K562 (cell line): Measurements from ENCODE around the gene ZNF490. TPM values are rescaled to one million over a fixed set of nuclear protein-coding genes. Genes with fewer than 3 reads are reported as not detected.

Experiments used
- DIDO1 ChIP-seq: fragments of 450-650 bp; IDR thresholded peaks from 2 replicates; pipeline ENCODE4 v1.6.1; 2016; ENCODE audit warnings: low read depth, missing biosample characterization, missing genetic modification characterization
- ETV6 ChIP-seq, 3 experiments: fragments of 150-350 bp in 1 of 3; sonication (generic) in 1 of 3; formaldehyde crosslinking in 1 of 3; IDR thresholded peaks; 2 replicates each; pipeline versions ENCODE4 v1.6.1 to v1.8.0; 2014 to 2022; ENCODE audit warnings: borderline replicate concordance in 2 of 3, low read depth in 2 of 3, antibody characterized with exemption in 1 of 3, low read length in 1 of 3, mild to moderate bottlenecking in 1 of 3, missing genetic modification reagents in 1 of 3
- JUND ChIP-seq, 2 experiments: IDR thresholded peaks; 2 replicates in 1 of 2; 3 replicates in 1 of 2; pipeline ENCODE4 v1.6.1; 2011; ENCODE audit warnings: borderline replicate concordance in 2 of 2, low read depth in 2 of 2, low read length in 2 of 2, improper control_type of control experiment in 1 of 2, missing biosample characterization in 1 of 2, missing genetic modification characterization in 1 of 2, missing genetic modification reagents in 1 of 2
- MCM2 ChIP-seq: fragments of 450-650 bp; IDR thresholded peaks from 2 replicates; pipeline ENCODE4 v1.6.1; 2017; ENCODE audit warnings: low read depth, mild to moderate bottlenecking
- MXI1 ChIP-seq: IDR thresholded peaks from 2 replicates; pipeline ENCODE4 v1.6.1; 2011; ENCODE audit warnings: low read depth, mild to moderate bottlenecking, improper control_type of control experiment, low read length
- NFXL1 ChIP-seq: fragments of 450-650 bp; formaldehyde crosslinking; IDR thresholded peaks from 2 replicates; pipeline ENCODE4 v1.4.0; 2021; ENCODE audit warnings: mild to moderate bottlenecking
- SMAD4 ChIP-seq: fragments of 250-450 bp; sonication (Bioruptor Pico); conservative IDR thresholded peaks from 2 replicates; pipeline ENCODE4 v1.8.0; 2021; ENCODE audit warnings: inconsistent platforms, mild to moderate bottlenecking, moderate library complexity
- SUPT5H ChIP-seq: fragments of 450-650 bp; IDR thresholded peaks from 2 replicates; pipeline ENCODE4 v1.6.1; 2016
- TAF15 ChIP-seq: fragments of 200-400 bp; formaldehyde crosslinking; IDR thresholded peaks from 2 replicates; pipeline ENCODE4 v1.6.1; 2017; ENCODE audit warnings: mild to moderate bottlenecking, low read depth, low read length, moderate library complexity
- ZNF507 ChIP-seq: conservative IDR thresholded peaks from 2 replicates; pipeline ENCODE4 v1.6.1; 2017; ENCODE audit warnings: missing genetic modification characterization, missing compliant biosample characterization
- polyA plus RNA-seq, 8 experiments: library from polyadenylated mRNA; depleted of rRNA in 4 of 8; stranded (reverse) in 5 of 8; unstranded in 3 of 8; fragments of >200 nt; fragmentation: Nextera tagmentation in 2 of 8; fragmentation: Illumina TruSeq in 1 of 8; extraction: Ambion mirVana in 2 of 8; extraction: Trizol in 1 of 8; gene quantifications; 2 replicates each; pipeline versions ENCODE4 v1.2.1 to v1.2.3, GENCODE V29; 2011 to 2014; ENCODE audit warnings: inconsistent platforms in 1 of 8, missing spikeins in 1 of 8
- total RNA-seq, 7 experiments: library from RNA; depleted of rRNA in 6 of 7; stranded (reverse); fragments of >200 nt in 6 of 7; fragmentation: Illumina TruSeq in 2 of 7; extraction: Trizol in 2 of 7; gene quantifications; 2 replicates each; pipeline versions ENCODE4 v1.2.1 to v1.2.3, GENCODE V29; 2011 to 2021; ENCODE audit warnings: low replicate concordance in 1 of 7
- TF ChIP-seq, protein P1 (sequence below): fragments of 250-450 bp; sonication (Bioruptor Pico); IDR thresholded peaks from 2 replicates; pipeline ENCODE4 v1.4.0; 2020; ENCODE audit warnings: mild to moderate bottlenecking, moderate library complexity
- TF ChIP-seq, protein P2 (sequence below): fragments of 150-350 bp; conservative IDR thresholded peaks from 2 replicates; pipeline ENCODE4 v1.6.1; 2014; ENCODE audit warnings: low read length
- TF ChIP-seq, protein P3 (sequence below): IDR thresholded peaks from 2 replicates; pipeline ENCODE4 v1.6.1; 2011; ENCODE audit not compliant: insufficient read length; ENCODE audit errors: extremely low read depth

Gene ZNF490
- total and polyA plus RNA-seq, 9 of the 15 experiments (the other 6 are each of a cell fraction or from before 2014, with no cell fraction given) = 0.90 to 8.3 (median 4.4) TPM

DNA sequence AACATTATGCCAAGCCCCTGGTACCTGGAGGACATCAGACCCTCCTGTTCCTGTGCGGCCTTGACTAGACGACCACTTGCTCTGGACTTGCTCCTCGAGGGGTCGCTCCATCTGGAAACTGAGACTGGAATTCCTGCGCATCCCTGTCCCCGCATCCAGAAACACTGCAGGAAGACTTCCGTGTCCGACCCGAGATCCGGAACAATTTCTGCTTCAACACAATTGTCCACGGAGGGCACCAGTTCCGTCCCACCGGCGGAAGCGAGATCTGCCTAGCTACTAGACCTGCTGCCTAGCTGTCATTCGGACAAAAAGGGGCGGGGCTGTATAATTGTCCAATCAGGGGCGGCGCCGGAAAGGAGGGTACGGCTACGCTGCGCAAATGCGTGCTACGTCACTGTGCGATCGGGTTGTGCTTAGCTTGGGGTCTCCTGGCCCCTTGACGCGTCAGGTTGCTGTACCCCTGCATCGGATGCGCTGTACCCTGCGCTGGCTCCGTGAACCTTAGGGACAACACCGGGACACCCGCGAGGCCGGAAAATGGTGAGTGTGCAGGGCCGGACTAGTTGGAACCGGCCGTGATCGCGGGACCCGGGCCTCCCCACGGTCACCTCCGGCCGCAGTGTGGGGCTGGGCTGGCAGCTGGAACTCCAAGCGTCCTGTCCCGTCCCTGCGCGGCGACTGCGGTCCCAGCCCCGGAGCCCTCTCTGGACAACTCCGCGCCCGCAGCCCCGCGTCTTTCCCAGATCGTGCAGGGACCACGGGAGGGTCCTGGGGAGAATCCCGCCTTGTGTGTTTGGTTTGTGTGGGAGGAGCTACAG lies at the start of gene ZNF490, which contains the start of gene ZNF791 (continued):
- TF ChIP-seq, protein P1, sequence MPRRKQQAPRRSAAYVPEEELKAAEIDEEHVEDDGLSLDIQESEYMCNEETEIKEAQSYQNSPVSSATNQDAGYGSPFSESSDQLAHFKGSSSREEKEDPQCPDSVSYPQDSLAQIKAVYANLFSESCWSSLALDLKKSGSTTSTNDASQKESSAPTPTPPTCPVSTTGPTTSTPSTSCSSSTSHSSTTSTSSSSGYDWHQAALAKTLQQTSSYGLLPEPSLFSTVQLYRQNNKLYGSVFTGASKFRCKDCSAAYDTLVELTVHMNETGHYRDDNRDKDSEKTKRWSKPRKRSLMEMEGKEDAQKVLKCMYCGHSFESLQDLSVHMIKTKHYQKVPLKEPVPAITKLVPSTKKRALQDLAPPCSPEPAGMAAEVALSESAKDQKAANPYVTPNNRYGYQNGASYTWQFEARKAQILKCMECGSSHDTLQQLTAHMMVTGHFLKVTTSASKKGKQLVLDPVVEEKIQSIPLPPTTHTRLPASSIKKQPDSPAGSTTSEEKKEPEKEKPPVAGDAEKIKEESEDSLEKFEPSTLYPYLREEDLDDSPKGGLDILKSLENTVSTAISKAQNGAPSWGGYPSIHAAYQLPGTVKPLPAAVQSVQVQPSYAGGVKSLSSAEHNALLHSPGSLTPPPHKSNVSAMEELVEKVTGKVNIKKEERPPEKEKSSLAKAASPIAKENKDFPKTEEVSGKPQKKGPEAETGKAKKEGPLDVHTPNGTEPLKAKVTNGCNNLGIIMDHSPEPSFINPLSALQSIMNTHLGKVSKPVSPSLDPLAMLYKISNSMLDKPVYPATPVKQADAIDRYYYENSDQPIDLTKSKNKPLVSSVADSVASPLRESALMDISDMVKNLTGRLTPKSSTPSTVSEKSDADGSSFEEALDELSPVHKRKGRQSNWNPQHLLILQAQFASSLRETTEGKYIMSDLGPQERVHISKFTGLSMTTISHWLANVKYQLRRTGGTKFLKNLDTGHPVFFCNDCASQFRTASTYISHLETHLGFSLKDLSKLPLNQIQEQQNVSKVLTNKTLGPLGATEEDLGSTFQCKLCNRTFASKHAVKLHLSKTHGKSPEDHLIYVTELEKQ (CRISPR knock-in tag) = no peak
- TF ChIP-seq, protein P2, sequence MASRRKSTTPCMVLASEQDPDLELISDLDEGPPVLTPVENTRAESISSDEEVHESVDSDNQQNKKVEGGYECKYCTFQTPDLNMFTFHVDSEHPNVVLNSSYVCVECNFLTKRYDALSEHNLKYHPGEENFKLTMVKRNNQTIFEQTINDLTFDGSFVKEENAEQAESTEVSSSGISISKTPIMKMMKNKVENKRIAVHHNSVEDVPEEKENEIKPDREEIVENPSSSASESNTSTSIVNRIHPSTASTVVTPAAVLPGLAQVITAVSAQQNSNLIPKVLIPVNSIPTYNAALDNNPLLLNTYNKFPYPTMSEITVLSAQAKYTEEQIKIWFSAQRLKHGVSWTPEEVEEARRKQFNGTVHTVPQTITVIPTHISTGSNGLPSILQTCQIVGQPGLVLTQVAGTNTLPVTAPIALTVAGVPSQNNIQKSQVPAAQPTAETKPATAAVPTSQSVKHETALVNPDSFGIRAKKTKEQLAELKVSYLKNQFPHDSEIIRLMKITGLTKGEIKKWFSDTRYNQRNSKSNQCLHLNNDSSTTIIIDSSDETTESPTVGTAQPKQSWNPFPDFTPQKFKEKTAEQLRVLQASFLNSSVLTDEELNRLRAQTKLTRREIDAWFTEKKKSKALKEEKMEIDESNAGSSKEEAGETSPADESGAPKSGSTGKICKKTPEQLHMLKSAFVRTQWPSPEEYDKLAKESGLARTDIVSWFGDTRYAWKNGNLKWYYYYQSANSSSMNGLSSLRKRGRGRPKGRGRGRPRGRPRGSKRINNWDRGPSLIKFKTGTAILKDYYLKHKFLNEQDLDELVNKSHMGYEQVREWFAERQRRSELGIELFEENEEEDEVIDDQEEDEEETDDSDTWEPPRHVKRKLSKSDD = no peak
- TF ChIP-seq SMAD4 (no peak), MCM2 (no peak), ETV6 (IDR thresholded peaks at IDR 0.05; ENCODE audit: borderline replicate concordance in 1 of 2, low read depth in 2 of 2, low read length in 1 of 2) (no peak), ETV6 (CRISPR knock-in tag; IDR thresholded peaks at IDR 0.05; ENCODE audit: borderline replicate concordance) (peak; percentile 76; the same call in 1 of the 2 replicates), DIDO1 (tag) (peak; percentile 91), NFXL1 (CRISPR knock-in tag) (no peak), TAF15 (no peak), JUND (IDR thresholded peaks at IDR 0.05; ENCODE audit: borderline replicate concordance, low read depth, low read length) (peak; percentile 63), JUND (tag; IDR thresholded peaks at IDR 0.05; ENCODE audit: borderline replicate concordance, low read depth, low read length) (peak; percentile 55; the same call in 1 of the 3 replicates), SUPT5H (peak; percentile 92), MXI1 (0 out of 2 replicates have a peak, but pooled peaks have one; percentile 56), ZNF507 (tag) (no peak)
- TF ChIP-seq, protein P3, sequence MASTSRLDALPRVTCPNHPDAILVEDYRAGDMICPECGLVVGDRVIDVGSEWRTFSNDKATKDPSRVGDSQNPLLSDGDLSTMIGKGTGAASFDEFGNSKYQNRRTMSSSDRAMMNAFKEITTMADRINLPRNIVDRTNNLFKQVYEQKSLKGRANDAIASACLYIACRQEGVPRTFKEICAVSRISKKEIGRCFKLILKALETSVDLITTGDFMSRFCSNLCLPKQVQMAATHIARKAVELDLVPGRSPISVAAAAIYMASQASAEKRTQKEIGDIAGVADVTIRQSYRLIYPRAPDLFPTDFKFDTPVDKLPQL = no peak
